Measurements from ENCODE around the gene TRAK1. TPM values are rescaled to one million over a fixed set of nuclear protein-coding genes. Genes with fewer than 3 reads are reported as not detected.

TRAK1 gene
- polyA plus RNA-seq, 1 donor: 36.2 TPM

DNA sequence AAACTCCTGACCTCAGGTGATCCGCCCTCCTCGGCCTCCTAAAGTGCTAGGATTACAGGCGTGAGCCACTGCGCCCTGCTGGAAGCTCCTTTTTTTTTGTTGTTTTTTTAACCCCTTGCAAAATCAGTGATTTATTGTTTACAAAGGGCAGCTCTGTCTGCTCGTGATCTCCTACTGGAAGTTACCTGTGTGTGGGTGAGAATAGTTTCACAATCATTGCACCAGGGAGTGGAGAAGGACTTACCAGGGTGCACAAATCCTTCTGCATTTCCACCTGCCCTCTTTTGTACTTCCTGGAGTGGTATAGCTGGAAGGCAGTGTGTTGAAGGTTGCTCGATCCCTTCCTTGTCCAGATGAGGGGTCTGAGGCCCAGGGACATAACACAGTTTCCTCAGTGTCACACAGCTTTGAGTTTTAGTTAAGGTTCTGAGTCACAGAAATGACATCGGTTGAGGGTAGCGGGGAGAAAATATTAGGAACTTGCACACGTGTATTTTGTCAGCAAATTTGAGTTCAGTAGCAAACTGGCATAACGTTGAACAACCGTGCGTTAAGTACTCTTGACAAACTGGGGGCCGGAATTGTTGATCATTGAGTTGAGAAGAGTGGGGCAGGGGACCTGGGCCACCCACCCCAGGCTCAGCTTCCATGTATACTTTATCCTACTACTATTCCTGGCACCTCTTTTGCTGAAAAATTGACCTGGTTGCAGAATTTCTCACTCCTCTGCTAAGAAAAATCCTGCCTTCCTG, 11.3 kb upstream of the TRAK1 start:
- peak in 1 of 2 donors; percentile 47 for DNase-seq
- peaks cover 20% of the 10 kb centered on the region for H3K4me1 ChIP-seq (ENCODE audit: control insufficient read depth, insufficient read depth, low read length)

DNA sequence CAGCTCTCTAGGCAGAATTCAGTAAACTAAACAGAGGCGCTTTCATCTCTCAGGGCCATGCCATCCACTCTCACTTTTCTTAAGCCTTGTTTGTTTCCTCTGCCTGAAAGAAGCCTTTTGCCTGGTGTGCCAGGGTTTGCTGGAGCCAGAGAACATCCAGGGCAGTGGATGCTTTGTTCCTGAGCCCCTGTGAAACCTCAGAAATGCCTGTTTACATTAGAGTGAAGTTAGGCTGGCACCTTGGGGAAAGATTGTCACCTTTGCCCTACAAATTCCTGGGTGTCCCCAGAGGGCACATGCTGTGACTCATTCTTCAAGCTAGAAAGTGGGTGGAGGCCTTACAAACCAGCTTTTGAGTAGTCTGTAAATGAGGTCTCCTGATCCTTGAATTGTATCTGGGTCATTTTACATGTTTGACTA, 10.7 kb upstream of the TRAK1 start:
- no peak overlapping the region for H3K4me3 ChIP-seq (ENCODE audit: low read length)
- no peaks in the 10 kb centered on the region for H3K9me3 ChIP-seq (ENCODE audit: control insufficient read depth, low read depth, low read length)
- DNase-seq: peak; percentile 36 to 68
- H3K27ac ChIP-seq (ENCODE audit: low read length): no peak overlapping the region
- WGBS (ENCODE audit: insufficient coverage, low lambda C conversion rate): no CpG with 5 or more reads among the region's 1 CpG
- no peaks in the 10 kb centered on the region for H3K27me3 ChIP-seq (ENCODE audit: control insufficient read depth, insufficient read depth, low read length)
- H3K36me3 ChIP-seq (ENCODE audit: control insufficient read depth, insufficient read depth, low read length): no peaks in the 10 kb centered on the region
- H3K4me1 ChIP-seq (ENCODE audit: control insufficient read depth, insufficient read depth, low read length): peaks cover 20% of the 10 kb centered on the region

More for the DNA sequence above, 11.3 kb upstream of the TRAK1 start:
- Histone ChIP-seq H3K9me3 (ENCODE audit: control insufficient read depth, low read depth, low read length) (no peaks in the 10 kb centered on the region), H3K27ac (ENCODE audit: low read length) (no peak overlapping the region), H3K27me3 (ENCODE audit: control insufficient read depth, insufficient read depth, low read length) (no peaks in the 10 kb centered on the region), H3K4me3 (ENCODE audit: low read length) (no peak overlapping the region), H3K36me3 (ENCODE audit: control insufficient read depth, insufficient read depth, low read length) (no peaks in the 10 kb centered on the region)
- 100% methylated on average over 2 of the region's 13 CpGs for WGBS (ENCODE audit: insufficient coverage, low lambda C conversion rate)

DNA sequence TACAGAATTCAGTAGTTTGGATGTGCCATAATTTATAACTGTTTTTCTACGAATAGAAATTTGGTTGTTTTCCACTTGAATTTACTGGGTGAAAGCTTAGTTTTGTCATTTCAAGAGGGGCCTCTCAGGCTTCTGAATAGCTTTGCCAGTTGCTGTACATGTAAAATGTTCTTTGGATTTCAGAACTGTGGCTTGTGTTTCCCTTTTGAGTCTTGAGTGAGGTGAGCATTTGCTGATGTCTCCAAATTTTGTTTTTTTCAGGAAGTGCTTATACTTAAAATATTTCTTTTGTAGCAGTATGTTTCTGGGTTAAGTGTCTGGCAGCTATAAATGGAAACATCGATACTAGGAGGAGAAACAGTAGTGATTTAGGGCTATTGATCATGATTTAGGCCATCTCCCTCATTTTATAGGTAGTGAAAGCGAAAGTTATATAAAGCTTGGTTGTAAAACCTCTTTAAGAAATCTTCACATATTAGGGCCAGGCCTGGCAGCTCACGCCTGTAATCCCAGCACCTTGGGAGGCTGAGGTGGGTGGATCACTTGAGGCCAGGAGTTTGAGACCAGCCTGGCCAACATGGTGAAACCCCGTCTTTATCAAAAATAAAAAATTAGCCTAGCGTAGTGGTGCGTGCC, 9.2 kb upstream of the TRAK1 start:
- Histone ChIP-seq H3K4me3 (ENCODE audit: low read length) (no peak overlapping the region), H3K36me3 (ENCODE audit: control insufficient read depth, insufficient read depth, low read length) (no peaks in the 10 kb centered on the region), H3K27me3 (ENCODE audit: control insufficient read depth, insufficient read depth, low read length) (no peaks in the 10 kb centered on the region), H3K9me3 (ENCODE audit: control insufficient read depth, low read depth, low read length) (no peaks in the 10 kb centered on the region), H3K27ac (ENCODE audit: low read length) (no peak overlapping the region), H3K4me1 (ENCODE audit: control insufficient read depth, insufficient read depth, low read length) (peaks cover 20% of the 10 kb centered on the region)
- DNase-seq: no peak
- WGBS (ENCODE audit: insufficient coverage, low lambda C conversion rate): 90% methylated on average over 2 of the region's 7 CpGs

DNA sequence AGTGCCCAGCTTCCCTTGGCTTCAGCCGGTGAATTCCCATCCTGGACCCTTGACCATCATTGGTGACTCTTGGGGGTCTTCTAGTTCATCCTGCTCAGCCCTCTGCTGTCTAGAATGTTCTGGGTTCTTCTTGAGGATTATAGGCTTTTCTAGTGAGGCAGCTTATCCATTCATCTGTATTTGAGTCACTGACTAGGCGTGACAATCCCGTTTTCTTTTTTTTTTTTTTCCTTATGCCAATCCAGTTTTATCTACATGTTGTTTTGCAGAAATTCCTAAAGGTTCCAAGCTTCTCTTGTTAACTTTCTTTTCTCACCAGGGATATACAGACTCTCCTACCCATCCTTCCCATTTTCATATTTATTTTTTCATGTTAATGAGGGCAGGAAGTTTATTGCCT, 6.6 kb upstream of the TRAK1 start:
- Histone ChIP-seq H3K27me3 (ENCODE audit: control insufficient read depth, insufficient read depth, low read length) (no peaks in the 10 kb centered on the region), H3K36me3 (ENCODE audit: control insufficient read depth, insufficient read depth, low read length) (peaks cover 15% of the 10 kb centered on the region), H3K4me3 (ENCODE audit: low read length) (no peak overlapping the region), H3K9me3 (ENCODE audit: control insufficient read depth, low read depth, low read length) (no peaks in the 10 kb centered on the region), H3K4me1 (ENCODE audit: control insufficient read depth, insufficient read depth, low read length) (peaks cover 17% of the 10 kb centered on the region), H3K27ac (ENCODE audit: low read length) (no peak overlapping the region)
- DNase-seq: no peak
- WGBS (ENCODE audit: insufficient coverage, low lambda C conversion rate): 80% methylated on average over 2 of the region's 3 CpGs

DNA sequence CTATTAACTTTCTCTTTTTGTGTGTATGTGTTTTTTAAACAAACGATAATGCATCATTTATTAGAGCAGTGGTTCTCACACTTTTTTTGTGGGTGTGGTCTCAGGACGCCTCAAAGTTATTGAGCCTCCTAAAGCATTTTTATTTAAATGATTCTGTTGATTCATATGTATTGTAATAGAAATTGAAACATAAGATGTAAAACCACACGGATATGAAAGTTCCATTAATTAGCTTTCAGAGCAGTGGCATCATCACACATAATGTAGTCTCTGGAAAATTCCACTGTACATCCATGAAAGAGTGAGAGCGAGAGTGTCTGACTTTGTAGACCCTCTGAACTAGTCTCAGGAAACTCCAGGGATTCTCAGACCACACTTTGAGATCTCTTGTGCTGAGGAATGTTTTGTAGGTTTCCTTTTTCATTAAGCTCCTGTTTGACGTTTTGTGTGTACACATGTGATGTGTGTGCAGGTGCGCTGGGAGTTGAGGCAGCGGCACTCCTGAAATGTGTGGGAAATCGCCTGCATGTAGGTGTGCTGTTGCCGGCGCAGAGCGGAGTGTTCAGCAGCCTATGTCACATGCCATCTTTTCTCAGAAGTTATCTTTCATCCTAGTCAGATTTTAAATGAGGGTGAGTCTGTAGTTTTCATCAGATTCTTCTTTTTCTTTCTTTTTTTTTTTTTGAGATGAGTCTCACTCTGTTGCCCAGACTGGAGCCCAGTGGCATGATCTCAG, 5.3 kb upstream of the TRAK1 start:
- 86% methylated on average over 2 of the region's 11 CpGs for WGBS (ENCODE audit: insufficient coverage, low lambda C conversion rate)
- Histone ChIP-seq H3K4me1 (ENCODE audit: control insufficient read depth, insufficient read depth, low read length) (peaks cover 6% of the 10 kb centered on the region), H3K9me3 (ENCODE audit: control insufficient read depth, low read depth, low read length) (no peaks in the 10 kb centered on the region)

DNA sequence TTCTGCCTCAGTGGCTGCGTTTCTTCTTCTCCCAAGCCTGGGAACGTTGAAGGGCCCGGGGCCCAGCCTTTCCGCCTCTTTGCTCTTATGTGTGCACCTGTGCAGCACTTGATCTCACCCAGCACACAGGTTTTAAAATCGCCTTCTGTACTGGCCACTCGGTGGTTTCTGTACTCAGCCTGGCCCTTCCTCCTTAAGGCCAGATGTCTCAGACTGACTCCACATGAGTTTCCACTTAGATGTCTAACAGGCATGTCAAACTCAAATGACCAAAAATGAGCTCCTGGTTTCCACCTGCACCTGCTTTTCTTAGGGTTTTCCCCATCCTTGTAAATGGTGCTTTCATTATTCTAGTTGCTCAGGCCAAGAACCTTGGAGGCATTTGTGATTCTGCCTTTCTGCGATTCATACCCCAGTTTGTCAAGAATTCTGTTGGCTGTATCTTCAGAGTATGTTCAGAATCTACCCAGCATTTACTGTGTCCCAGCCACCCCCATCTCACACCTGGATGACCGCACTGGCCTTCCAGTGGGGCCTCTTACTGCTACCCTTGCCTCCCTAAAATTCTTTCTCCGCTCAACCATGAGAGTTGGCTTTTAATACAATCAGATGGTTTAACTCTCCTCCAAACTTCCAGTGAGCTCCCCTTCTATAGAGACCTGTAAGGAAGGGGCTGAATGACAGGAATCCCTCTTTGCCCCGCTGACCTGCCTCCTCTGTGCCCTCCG, 2.2 kb upstream of the TRAK1 start:
- whole genome bisulfite sequencing (ENCODE audit: insufficient coverage, low lambda C conversion rate): 94% methylated on average over 4 of the region's 11 CpGs
- no peaks in the 10 kb centered on the region for H3K27me3 ChIP-seq (ENCODE audit: control insufficient read depth, insufficient read depth, low read length)
- H3K4me3 ChIP-seq (ENCODE audit: low read length): no peak overlapping the region
- no peaks in the 10 kb centered on the region for H3K4me1 ChIP-seq (ENCODE audit: control insufficient read depth, insufficient read depth, low read length)
- no peak overlapping the region for H3K27ac ChIP-seq (ENCODE audit: low read length)
- DNase-seq: no peak
- peaks cover 25% of the 10 kb centered on the region for H3K36me3 ChIP-seq (ENCODE audit: control insufficient read depth, insufficient read depth, low read length)
- H3K9me3 ChIP-seq (ENCODE audit: control insufficient read depth, low read depth, low read length): no peaks in the 10 kb centered on the region

More for the DNA sequence above, 5.3 kb upstream of the TRAK1 start:
- Histone ChIP-seq H3K27ac (ENCODE audit: low read length) (no peak overlapping the region), H3K27me3 (ENCODE audit: control insufficient read depth, insufficient read depth, low read length) (no peaks in the 10 kb centered on the region), H3K36me3 (ENCODE audit: control insufficient read depth, insufficient read depth, low read length) (peaks cover 20% of the 10 kb centered on the region), H3K4me3 (ENCODE audit: low read length) (no peak overlapping the region)
- DNase-seq: no peak

DNA sequence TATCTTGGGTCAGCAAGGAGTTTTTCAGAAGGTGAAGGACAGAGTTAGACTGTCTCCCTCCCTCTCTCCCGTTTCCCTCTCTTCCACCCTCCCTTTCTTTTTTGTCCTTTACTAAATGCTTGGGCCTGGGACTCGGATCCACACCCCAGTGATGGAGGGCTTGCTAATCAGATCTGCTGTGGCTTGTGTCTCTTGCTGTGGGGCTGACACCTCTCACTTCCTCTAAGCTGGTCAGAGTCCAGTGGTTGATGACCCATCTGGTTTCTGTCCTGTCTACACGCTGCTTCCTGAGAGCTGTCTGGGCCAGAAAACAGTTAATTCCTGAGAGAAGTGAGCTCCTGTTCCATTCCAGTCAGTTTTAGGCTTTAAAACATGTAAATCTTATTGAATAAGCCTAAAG, 849 bp downstream of the TRAK1 start:
- 90% methylated on average over 2 of the region's 3 CpGs for WGBS (ENCODE audit: insufficient coverage, low lambda C conversion rate)
- Histone ChIP-seq H3K9me3 (ENCODE audit: control insufficient read depth, low read depth, low read length) (no peaks in the 10 kb centered on the region), H3K36me3 (ENCODE audit: control insufficient read depth, insufficient read depth, low read length) (peaks cover 27% of the 10 kb centered on the region), H3K27ac (ENCODE audit: low read length) (no peak overlapping the region), H3K4me1 (ENCODE audit: control insufficient read depth, insufficient read depth, low read length) (no peaks in the 10 kb centered on the region), H3K4me3 (ENCODE audit: low read length) (no peak overlapping the region), H3K27me3 (ENCODE audit: control insufficient read depth, insufficient read depth, low read length) (no peaks in the 10 kb centered on the region)
- no peak for DNase-seq

DNA sequence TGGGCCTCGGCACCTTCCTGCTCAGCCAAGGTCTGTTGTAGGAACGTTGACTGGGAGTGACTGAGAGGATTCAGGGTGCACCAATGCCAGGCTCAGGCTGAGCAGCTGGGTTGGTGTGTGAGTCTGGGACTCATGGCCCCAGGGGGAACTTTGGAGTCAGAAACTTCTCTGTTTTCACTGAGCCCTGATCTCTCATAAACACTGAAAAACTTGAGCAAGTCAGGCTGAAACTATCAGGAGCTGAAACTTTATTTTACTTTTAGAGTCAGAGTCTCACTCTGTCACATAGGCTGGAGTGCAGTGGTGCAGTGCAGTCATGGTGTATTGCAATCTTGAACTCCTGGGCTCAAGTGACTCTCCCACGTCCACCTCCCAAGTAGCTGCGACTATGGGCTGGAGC, 3.0 kb downstream of the TRAK1 start:
- H3K4me3 ChIP-seq (ENCODE audit: low read length): no peak overlapping the region
- H3K27me3 ChIP-seq (ENCODE audit: control insufficient read depth, insufficient read depth, low read length): no peaks in the 10 kb centered on the region
- H3K4me1 ChIP-seq (ENCODE audit: control insufficient read depth, insufficient read depth, low read length): no peaks in the 10 kb centered on the region
- WGBS (ENCODE audit: insufficient coverage, low lambda C conversion rate): no CpG with 5 or more reads among the region's 4 CpGs
- H3K27ac ChIP-seq (ENCODE audit: low read length): no peak overlapping the region
- no peaks in the 10 kb centered on the region for H3K9me3 ChIP-seq (ENCODE audit: control insufficient read depth, low read depth, low read length)
- H3K36me3 ChIP-seq (ENCODE audit: control insufficient read depth, insufficient read depth, low read length): peaks cover 12% of the 10 kb centered on the region
- DNase-seq: no peak

DNA sequence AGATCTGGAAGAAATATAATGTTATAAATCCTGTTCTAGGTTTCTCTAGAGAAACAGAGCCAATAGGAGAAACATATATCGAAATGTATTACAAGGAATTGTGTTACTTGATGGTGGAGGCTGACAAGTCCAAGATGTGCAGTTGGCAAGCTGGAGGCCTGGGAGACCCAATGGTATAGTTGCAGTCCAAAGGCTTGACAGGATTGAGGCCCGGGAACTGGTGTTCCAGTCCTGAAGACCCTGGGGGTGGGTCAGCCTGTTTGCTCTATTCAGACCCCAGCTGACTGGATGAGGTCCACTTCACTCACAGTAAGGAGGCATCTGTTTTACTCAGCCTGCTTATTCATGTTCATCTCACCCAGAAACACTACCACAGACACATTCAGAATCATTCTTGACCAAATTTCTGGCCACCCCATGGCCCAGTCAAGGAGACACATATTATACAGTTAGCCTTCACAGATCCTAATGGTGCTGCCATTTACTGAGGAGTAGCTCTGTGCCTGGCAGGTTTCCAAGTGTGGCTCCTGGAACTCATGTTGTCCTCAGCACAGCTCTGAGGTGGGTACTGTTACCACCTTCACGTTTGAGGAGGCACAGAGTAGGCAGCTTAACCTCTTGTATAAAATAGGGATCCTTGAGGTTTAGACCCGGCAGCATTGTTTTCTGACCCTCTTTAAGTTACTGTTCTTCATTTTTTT, 3.7 kb downstream of the TRAK1 start:
- Histone ChIP-seq H3K4me1 (ENCODE audit: control insufficient read depth, insufficient read depth, low read length) (no peaks in the 10 kb centered on the region), H3K4me3 (ENCODE audit: low read length) (no peak overlapping the region), H3K36me3 (ENCODE audit: control insufficient read depth, insufficient read depth, low read length) (peaks cover 10% of the 10 kb centered on the region), H3K27me3 (ENCODE audit: control insufficient read depth, insufficient read depth, low read length) (no peaks in the 10 kb centered on the region), H3K9me3 (ENCODE audit: control insufficient read depth, low read depth, low read length) (no peaks in the 10 kb centered on the region), H3K27ac (ENCODE audit: low read length) (no peak overlapping the region)
- 100% methylated on average over 1 of the region's 4 CpGs for WGBS (ENCODE audit: insufficient coverage, low lambda C conversion rate)
- DNase-seq: no peak
